NCI-H345 treated with DMSO at 0.1 percent for 48 hours (cell line): ENCODE measurements around the gene MTARC1.

Source experiments
- DNase-seq: peaks from one replicate; lab custom pipeline; 2025; ENCODE audit not compliant: unreplicated experiment; lab: John Stamatoyannopoulos, UW

MTARC1 gene

DNA sequence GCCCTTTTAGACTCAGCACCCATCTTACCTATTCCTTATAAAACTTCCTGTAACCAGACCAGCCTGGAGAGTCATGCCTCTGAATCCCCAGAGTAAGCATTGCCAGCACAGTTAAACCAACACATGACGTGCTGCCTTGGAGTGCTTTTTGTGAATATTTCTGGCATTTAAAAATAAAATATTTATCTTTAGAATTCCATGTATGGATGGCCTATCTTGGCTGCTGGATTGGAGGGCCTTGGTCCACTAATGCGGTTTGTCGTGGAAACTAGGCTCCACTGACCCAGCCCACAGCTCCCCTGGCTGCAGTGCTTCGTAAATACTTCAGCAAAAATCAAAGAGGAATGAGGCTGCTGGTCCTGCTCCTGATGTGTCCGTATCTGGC, 17.5 kb downstream of the MTARC1 start:
- DNase-seq, result no peak

DNA sequence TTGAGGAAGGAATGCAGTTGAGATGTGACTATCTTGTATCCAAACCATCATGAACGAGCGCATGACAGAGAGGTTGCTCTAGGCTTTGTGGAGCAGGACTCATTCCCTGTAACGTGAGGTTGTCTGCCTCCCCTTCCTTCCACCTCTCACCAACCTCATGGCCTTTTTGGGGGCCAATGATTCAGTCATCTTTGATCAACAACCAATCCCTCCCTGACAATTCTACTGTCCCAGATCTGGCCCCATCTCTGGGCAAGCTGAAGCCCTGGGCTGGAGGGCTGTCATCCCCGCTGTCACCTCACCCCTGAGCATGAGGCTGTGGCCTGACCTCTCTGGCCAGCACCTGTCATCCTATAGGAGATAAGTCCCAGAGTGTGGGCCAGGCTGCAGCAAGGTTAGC, 19.7 kb downstream of the MTARC1 start:
- DNase-seq, result no peak

DNA sequence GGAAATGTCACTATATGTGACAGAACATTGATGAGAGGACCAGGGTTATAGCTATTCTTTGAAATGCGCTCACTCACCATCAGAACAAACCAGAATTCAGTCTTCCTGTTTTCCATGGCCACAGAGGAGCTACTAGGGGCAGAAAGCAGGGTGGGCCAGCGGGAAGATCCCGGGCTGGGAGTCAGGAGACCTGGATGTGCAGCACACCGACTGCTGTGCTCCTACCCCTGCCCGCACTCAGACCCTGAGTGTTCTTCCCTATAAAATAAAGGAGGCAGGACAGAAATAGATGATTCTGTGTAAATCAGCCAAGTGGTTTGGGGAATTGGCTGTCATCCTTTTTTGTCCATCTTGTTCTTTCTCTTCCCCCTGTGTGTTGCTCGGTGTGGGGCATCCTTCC, 21.0 kb downstream of the MTARC1 start:
- DNase-seq, result no peak

DNA sequence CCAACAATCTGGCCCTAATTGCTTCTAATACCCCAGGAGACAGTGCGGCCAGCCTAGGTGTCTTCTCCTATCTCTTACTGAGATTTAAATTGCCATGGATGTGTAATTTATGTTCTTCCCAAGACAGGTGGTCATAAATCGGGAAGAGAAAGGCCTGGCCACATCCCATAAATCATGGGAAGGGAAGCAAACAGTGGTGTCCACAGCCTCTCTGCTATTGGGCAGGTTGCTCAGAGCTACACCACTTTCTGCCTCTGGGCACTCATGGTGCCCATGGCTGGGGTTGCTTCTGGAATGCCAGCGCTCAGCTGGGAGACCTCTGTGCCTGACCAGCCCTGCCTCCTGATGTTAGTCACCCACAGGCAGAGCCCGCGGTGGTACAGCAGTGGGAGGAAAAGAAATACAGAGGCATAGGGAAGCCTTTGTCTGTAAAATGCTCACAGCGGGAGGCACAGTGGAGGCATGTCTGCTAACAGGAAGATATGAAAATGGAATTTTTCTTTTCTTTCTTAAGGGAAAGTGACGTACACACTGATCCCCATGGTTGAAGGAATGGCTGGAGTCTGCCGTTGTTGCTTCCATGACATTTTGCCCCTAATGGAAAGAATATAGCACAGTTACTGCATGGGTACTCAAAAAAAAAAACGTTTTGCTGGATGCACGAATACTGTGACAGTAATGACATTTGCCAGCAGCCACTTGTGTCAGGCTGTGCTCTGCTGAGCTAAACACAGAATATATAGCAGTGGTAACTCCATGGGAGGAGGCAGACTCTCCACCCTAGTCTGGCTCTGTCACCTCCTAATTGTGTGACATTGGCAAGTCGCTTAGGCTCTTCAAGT, 21.9 kb downstream of the MTARC1 start:
- no peak for DNase-seq

DNA sequence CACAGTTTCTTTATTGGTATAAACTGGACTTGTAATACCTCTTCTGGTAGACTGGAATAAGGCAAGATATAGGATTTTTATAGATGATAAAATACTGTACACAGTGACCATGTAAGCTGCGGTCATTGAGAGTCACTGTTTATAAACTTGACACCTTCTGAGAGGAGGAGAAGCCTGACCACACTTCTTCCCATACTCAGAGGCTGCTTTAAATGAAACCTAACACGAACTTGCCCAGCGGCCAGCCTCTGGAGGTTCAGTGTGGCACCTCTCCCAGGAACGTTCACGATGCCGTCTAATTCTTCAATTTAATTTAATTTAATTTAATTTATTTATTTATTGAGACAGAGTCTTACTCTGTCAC, 22.5 kb downstream of the MTARC1 start:
- DNase-seq, result no peak

DNA sequence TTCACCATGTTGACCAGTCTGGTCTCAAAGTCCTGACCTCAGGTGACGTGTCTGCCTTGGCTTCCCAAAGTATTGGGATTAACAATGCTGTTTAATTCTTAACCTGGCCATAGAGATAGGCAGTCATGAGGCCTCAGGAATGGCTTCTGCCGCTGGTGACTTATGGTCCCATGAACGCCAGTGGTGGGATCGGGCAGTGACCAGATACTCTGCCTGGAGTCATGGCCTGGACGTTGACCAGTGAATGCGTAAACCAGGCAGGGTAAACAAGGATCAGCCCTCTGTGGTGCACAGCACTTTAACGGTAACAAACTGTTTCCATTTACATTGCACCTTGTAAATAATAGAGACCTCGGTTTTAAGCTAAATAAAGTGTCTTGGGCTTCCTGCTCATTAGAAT, 23.0 kb downstream of the MTARC1 start:
- no peak for DNase-seq

DNA sequence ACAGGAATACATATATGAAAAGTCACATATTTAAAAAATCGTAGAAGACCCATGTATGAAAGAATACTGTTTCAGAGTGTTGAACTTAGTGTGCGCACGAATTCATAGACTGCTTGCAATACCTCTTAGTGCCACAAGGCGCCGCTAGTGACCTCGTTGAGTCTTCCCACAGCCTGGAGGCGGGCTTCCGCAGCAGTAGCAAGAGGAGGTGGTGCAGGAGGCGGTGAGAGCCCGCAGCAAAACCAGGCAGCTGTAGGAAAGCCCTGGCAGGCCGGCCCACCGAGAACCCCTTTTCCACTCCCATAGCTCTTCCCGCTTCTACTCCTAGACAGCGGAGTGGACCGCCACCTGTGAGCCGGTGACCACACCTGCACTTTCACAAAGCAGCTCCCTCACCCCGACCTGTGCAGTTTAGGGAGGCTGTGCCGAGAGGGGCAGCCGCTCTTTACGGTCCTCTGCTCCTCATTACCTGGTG, 23.5 kb downstream of the MTARC1 start:
- peak; percentile 39 for DNase-seq

DNA sequence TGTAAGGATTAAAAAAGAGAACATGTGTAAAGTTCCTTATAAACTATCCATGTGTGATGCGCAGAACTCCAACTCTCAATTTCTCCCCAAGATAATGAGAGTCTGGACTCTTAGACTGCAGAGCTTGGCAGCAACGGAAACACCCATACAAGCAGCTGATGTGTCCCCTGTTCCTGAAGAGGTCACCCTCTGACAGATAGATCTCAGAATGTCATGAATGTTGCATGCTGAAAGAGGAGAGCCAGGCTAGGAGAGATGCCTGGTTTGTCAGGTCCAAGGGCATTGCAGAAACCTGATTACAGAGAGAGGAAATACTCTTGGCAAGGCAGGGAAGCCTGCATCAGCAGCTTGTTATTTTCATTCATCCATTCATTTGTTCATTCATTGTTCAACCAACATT, 24.2 kb downstream of the MTARC1 start:
- no peak for DNase-seq

DNA sequence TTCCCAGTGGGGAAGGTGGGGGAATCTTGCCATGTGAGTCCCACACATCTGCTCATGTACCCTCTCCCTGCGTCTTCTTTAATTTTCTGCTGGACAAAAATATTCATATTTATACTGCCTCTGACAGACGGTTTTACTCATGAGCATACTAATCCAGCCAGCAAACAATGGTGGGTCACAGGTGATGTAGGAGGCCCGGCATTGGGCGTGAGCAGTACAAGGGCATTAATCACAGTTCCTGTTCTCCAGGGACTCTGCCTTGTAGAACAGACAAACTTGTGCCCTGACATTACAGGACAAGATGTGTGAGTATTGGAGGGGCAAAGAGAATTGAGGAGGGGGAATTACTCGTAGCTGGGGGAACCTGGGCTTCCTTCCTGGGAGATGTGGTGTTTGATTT, 25.0 kb downstream of the MTARC1 start:
- no peak for DNase-seq

DNA sequence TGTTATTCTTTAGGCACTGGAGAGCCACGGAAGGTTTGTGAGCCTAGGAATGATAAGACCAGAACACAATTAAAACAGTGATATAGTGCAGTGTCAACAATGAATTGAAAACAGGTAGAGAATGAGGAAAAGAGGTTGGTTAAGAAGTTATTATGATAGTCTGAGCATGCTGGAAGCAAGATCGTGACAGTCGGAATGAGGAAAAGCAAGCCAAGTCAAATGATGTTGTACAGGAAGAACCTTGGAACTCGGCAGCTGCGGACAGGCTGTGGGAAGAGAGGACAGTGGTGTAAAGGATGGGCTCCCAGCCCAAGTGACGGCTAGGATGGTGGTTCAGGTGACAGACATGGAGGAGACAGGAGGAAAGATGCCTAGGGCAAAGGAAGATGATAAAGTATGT, 25.6 kb downstream of the MTARC1 start:
- no peak for DNase-seq

DNA sequence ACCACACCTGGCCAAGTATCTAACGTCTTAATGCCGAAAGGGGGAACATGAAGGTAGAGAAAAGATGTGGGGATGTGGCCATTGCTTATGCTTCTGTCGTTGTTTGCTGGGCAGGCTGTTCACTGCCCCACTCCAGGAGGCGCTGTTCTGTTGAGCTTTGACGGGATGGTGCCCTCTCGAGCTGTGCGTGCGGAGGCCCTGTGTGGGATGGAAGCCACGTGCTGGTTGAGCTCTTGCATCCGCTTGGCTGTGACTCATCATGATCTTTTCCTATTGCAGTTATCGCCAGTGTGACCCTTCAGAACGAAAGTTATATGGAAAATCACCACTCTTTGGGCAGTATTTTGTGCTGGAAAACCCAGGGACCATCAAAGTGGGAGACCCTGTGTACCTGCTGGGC, 26.3 kb downstream of the MTARC1 start:
- no peak for DNase-seq

DNA sequence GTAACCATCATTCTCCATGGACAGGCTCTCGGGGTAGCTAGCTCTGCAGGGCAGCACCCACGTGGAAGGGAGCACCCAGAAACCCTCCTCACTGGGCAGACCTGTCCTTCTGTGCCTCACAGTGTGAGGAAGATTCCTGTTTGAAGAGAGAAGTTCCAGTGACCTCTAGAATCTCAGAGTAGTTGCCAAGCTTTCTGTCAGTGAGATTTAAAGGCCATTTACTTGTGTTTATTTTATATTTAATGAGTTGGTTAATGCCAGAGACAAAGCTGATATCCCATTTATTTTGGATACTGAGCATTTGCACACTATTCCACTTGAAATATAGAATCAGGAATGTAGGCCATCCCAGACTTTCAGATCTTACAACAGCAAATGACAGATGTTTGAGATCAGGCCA, 28.7 kb downstream of the MTARC1 start:
- DNase-seq, result no peak

DNA sequence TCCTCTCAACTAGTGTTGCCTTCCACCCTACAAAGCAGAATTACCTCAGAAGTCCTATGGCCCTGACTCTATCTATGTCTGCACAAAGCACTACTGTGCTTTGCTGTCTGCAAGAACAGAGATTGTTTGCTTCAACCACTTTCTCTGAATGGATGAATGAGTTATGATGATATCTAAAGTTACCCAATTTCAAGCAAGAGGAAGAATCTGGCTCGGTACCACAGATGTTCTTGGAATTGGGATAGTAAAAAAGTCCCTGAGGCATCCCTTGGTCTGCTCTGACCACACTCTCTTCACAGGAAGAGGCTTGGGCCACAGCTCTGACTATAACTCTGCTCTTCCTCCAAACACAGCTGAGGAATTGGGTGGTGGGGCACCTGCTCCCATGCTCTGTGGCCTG, 31.2 kb downstream of the MTARC1 start:
- DNase-seq, result no peak

DNA sequence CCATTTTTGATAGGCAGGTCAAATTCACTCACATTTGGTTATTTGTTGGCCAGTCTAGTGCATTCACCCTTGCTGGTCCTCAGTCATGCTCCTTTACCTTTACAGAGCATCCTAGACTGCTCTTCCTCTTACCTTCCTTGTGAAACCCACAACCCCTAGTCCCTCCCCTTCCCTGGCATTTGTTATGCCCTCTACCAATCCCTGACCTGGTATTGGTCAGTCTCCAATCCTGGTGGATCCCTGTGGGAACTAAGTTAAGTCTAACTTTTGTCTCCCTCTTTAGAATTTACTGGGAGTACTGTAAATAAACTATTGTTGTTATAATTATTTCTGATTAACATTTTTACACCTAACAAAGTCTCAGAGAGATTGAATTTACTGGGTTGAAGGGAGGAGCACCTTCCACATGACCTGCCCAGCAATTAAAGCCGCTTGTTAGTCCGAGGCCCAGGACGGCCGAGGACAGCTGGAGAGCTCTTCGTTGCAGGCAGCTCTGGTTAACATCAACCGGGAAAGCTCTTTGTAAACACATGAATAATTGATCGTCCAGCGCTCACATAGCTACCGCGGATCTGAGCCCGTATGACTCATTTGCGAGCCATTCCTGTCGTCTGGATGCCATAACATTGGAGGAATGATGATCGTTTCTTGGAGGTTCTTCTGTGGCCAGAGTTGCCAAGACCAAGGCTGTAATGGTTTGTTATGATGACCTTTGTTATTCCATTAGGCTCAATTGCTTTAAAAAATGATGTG, 31.9 kb downstream of the MTARC1 start:
- DNase-seq, result no peak

DNA sequence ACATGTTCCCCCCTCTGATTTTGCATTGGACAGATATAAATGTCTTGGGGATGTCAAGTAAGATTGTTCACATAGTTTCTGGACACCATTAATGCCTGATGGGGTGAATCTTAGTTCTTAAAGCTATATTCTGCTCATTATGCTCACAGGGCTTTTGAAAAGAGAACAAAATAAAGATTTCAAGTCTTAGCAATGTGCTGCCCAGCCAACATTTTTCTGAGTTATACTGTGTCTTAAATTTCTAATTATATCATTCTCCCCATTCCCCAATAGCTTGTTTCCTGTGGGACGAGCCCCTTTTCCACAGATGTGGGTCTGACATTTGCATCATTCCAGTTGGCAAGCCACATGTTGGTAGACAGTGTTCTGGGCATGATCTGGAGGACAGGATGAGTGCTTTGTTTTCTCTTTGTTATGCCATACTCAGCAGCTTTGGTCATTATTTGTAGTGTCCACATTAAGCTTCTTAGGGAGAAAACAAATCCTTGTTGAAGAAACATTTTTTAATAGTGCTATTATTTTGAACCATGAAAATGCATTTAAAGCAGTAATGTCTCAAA, 32.8 kb downstream of the MTARC1 start:
- no peak for DNase-seq

DNA sequence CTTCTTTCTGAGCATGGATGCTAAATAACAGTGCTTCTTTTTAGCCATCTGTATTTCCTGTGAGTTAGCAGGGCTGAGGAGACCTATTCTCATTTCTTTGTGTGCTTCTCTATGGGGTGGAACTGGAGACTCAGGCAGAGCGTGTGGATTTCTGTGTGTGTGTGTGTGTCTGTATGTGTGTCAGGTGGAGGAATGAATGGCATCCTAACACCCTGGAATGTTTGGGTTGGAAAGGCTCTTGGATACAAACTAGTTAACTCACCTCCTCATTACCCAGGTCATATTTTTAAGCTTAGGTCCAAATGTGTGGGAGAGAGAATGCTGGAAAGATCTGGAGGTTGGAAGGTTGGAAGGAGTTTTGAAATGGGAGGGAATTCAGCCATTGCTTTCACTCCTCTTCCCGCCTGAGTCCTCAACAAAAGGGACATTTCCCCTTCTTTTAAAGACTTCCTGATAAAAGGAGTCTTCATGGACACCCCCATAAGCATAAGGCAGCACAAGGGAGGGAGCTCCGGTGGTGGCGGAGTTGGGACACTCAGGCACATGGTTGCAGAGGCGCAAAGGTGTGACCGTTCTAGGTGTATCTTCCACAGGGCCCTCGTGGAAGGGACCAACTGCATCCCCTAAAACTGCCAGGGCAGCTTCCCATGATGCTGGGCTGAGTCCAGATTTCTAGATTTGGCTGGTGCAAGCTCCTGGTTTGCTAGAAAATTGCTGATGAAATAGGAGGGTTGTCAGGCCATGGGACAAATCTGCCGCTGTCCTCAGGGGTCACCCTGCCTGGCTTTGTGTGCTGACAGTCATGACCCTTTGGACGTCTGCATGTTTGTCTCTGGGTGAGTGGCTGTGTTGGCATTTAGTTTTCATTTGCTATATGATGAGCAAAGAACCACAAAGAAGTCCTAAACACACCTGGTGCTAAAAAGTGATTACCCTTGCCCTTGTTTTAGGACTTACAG, 37.6 kb downstream of the MTARC1 start:
- no peak for DNase-seq

DNA sequence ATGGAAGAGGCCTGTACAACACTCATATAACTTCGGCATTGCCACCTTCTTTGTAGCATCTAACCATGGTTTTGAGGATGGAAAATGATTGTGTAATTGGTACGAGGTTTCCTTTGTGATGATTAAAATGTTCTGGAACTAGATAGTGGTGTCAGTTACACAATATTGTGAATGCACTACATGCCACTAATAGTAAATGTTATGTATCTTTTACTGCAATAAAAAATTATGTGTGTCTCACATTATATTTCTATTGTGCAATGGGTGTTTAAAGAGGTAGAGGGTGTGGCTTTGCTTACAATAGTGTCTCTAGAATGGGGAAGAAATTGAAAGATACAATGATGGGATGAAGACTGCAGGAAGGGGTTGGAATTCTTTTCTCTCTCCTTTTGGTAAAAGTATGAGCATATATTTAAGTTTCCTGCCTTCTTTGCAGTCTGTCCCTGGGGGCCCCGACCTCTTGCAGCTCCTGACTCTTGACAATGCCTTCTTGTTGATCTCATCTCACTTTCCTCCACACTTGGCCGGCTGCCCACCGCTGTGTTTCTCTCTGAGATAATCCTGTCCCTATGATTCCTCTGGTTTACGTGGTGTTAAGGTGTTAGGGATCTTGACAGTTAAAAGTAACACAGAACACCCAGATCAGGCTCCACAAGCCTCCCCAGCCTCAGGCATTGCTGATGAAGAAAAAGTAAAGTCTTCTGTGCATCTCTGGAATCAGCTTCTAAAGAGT, 39.3 kb downstream of the MTARC1 start:
- no peak for DNase-seq

DNA sequence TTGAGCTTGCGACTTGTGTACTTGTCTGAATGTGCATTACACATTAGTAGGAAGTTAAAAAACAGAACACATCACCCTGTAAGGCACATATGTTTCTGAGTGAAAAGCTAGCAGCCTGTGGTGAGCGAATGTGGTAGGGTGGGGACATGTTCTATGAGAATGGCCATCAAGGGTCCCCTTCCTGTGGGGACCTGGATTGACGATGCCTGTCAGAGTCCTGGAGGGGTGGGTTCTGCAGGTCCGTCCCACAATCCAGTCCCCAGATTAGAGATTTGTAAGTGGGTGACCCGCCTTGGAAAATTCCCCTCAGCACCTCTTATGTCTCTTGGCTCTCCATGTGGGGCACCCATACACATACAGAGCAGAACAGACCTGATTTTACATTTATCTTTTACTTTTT, 40.0 kb downstream of the MTARC1 start:
- DNase-seq, result no peak

DNA sequence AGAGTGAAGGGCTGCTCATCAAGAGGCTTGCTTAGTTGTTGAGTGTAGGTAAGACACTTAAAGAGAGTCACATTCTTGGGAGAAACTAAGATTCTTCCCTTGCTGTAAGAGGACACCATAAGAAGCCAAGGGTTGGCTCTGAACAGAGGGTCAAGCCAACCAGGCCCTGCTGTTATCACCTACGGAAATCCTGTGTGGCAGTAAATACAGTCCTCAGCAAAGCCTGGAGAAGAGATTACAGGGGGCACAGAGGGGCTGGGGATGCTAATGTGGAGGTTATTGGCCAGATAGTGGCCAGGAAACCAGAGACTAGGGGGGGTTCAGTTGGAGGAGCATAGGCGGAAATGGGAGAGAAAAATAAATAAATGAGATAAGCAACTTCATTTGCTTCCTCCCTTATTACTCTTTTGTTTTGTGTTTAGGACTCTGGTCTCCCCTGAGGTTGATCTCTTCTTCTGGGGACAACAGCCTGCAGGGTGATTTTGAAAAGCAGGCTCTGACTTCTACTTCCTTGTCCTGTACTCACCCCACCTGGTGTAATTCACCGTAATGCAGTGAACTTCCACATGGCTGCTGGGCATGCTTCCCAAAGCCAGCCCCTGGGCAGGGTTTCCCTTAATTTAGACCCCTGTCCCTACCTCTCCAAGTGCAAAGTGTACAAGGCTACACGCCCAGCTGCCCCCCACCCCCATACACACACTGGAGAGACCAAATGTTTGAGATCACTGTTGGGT, 40.9 kb downstream of the MTARC1 start:
- peak; percentile 60 for DNase-seq

DNA sequence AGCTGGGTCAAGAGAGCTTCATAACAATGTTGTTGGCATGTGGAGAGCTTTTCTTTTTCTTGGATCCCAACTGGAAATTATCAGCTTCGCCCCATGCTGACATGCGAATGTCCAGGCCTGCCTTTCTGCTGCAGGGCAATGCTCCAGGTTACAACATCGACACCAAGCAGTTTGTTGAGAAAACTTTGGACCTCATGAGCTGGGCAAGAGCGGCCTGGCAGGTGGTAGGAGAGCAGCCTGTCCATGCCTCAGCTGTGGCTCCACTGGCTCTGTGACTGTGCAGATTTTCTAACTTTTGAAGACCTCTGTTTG, 41.4 kb downstream of the MTARC1 start:
- no peak for DNase-seq
